Measurements from ENCODE around the gene INMT. TPM values are rescaled to one million over a fixed set of nuclear protein-coding genes. Genes with fewer than 3 reads are reported as not detected.

Gene INMT
- total and polyA plus RNA-seq, 2 of the 8 experiments (the other 6 are each of a cell fraction or from before 2014, with no cell fraction given) = 0.60 to 0.94 TPM

- Histone ChIP-seq H2BK20ac (ENCODE audit: low read length) (no peak overlapping the region), H3K4me2 (ENCODE audit: insufficient read depth in 1 of 2, low read depth in 2 of 2, low read length in 2 of 2) (no peak overlapping the region)
- CTCF ChIA-PET (ENCODE audit: partially characterized antibody) = interaction anchor here (0.6 to 2.3 kb wide), 26 partner anchors 8 to 344 kb away, joined by 3 to 23 read pairs (median 4); partner anchors contain the start of genes CRHR2, INMT and MINDY4
Observed at GRCh38 chr7:30790356-30790755, 38.4 kb downstream of the INMT start.

More at GRCh38 chr7:30790356-30790755, 38.4 kb downstream of the INMT start:
- WGBS, 2 experiments (ENCODE audit: extremely low coverage in 1 of 2, insufficient coverage in 1 of 2, insufficient read length in 1 of 2, insufficient replicate concordance in 2 of 2, low coverage in 1 of 2, low lambda C conversion rate in 2 of 2, missing lambda C conversion rate in 1 of 2) = 89% methylated on average over 4 of the region's 4 CpGs; no CpG with 5 or more reads in 1 of the 2 experiments
- Histone ChIP-seq H2BK120ac (replicated peaks; ENCODE audit: low read depth, low read length) (no peak overlapping the region), H3K14ac (ENCODE audit: insufficient read length) (no peak overlapping the region), H2AK5ac (ENCODE audit: low read depth, low read length) (no peak overlapping the region), H3K79me2 (ENCODE audit: control insufficient read depth in 1 of 2, insufficient read depth in 2 of 2, low read length in 2 of 2) (no peaks in the 10 kb centered on the region), H4K8ac (ENCODE audit: extremely low read depth, insufficient read depth, low read length) (no peak overlapping the region), H2BK15ac (ENCODE audit: low read length) (no peak overlapping the region), H3K9me3 (ENCODE audit: insufficient read depth in 2 of 2, low read depth in 1 of 2, low read length in 1 of 2) (no peaks in the 10 kb centered on the region), H3K27ac (ENCODE audit: low read depth, low read length) (no peak overlapping the region), H4K5ac (ENCODE audit: insufficient read length, low read depth, low read length) (no peak overlapping the region), H3K27me3 (replicated peaks in 1 of 4; ENCODE audit: control insufficient read depth in 3 of 4, extremely low read depth in 1 of 4, insufficient read depth in 3 of 4, low read length in 3 of 4) (no peaks in the 10 kb centered on the region), H2BK5ac (ENCODE audit: low read depth, low read length) (no peak overlapping the region), H2AFZ (ENCODE audit: low read length) (no peak overlapping the region), H3K23ac (ENCODE audit: insufficient read length) (no peak overlapping the region), H3K23me2 (ENCODE audit: low read depth, low read length) (no peaks in the 10 kb centered on the region), H3K18ac (ENCODE audit: extremely low read depth, low read length) (no peak overlapping the region), H3K4me1 (replicated peaks in 1 of 4; ENCODE audit: control insufficient read depth in 3 of 4, insufficient read depth in 4 of 4, low read length in 3 of 4) (0 out of 7 replicates have a peak, but pooled peaks cover 0 to 3% (median 0%) of the 10 kb centered on the region in 4 experiments), H4K91ac (replicated peaks; ENCODE audit: insufficient read length, low read length) (no peak overlapping the region), H3K79me1 (ENCODE audit: low read depth, low read length) (no peaks in the 10 kb centered on the region; the same call in 1 of the 2 replicates), H3K9ac (replicated peaks in 1 of 4; ENCODE audit: extremely low read depth in 1 of 4, low read depth in 3 of 4, low read length in 3 of 4) (no peak overlapping the region), H3K36me3 (ENCODE audit: control insufficient read depth in 2 of 4, insufficient read depth in 4 of 4, low read length in 3 of 4) (peaks cover 0 to 3% (median 0%) of the 10 kb centered on the region in 4 experiments; a peak in 3 of 8 replicates), H2BK12ac (ENCODE audit: low read depth, low read length) (no peak overlapping the region), H3K4ac (replicated peaks; ENCODE audit: insufficient read length, low read depth, low read length) (no peak overlapping the region), H3K4me3 (ENCODE audit: extremely low read depth in 1 of 4, insufficient read depth in 2 of 4, low read depth in 3 of 4, low read length in 4 of 4) (no peak overlapping the region), H3K56ac (replicated peaks; ENCODE audit: insufficient read length, low read depth, low read length) (no peak overlapping the region), H4K20me1 (replicated peaks in 1 of 2; ENCODE audit: control insufficient read depth in 1 of 2, insufficient read depth in 2 of 2, low read length in 2 of 2) (no peaks in the 10 kb centered on the region)
- DNase-seq (ENCODE audit: low read depth in 1 of 2, low spot score in 2 of 2) (no peak), FAIRE-seq (no peak)
- TF ChIP-seq HDAC2 (IDR thresholded peaks at IDR 0.05; ENCODE audit: borderline replicate concordance in 1 of 2, low read depth in 2 of 2, low read length in 2 of 2) = no peak
- no peak for TF ChIP-seq KDM5A (IDR thresholded peaks at IDR 0.05; ENCODE audit: low read length)
- no peak for TF ChIP-seq SIRT6 (IDR thresholded peaks at IDR 0.05; ENCODE audit: low read length)
- no peak for TF ChIP-seq CHD1 (IDR thresholded peaks at IDR 0.05; ENCODE audit: low read depth, low read length)
- no peak for TF ChIP-seq SUZ12 (IDR thresholded peaks at IDR 0.05; ENCODE audit: low read length)
- TF ChIP-seq HDAC6 (IDR thresholded peaks at IDR 0.05; ENCODE audit: low read depth, low read length) = no peak
- no peak for TF ChIP-seq SP4 (IDR thresholded peaks at IDR 0.05; ENCODE audit: low read length)
- TF ChIP-seq PHF8 (conservative IDR thresholded peaks at IDR 0.05; ENCODE audit: low read depth, low read length) = no peak
- no peak for TF ChIP-seq RAD21 (IDR thresholded peaks at IDR 0.05 in 1 of 2, conservative IDR thresholded peaks at IDR 0.05 in 1 of 2; ENCODE audit: low read depth in 2 of 2, low read length in 2 of 2)
- no peak for TF ChIP-seq YY1 (IDR thresholded peaks at IDR 0.05; ENCODE audit: low read depth, low read length)
- TF ChIP-seq CEBPB (IDR thresholded peaks at IDR 0.05; ENCODE audit: low read depth, low read length) = no peak
- no peak for TF ChIP-seq CREB1 (IDR thresholded peaks at IDR 0.05)
- no peak for TF ChIP-seq SP1 (IDR thresholded peaks at IDR 0.05; ENCODE audit: low read depth, low read length)
- POLR2A ChIA-PET (ENCODE audit: partially characterized antibody) = interaction anchor here (1.3 kb wide), 1 partner anchor 169 kb away, joined by 4 read pairs; no protein-coding TSS in a partner anchor
